HepG2 (cell line): ENCODE results near the gene RTEL1. TPM values are rescaled to one million over a fixed set of nuclear protein-coding genes. Genes with fewer than 3 reads are reported as not detected.

ENCODE experiments used
- ESRRA ChIP-seq: sonication (generic); formaldehyde crosslinking; IDR thresholded peaks from 2 replicates; pipeline ENCODE4 v1.5.1; 2020; ENCODE audit warnings: mild to moderate bottlenecking, low read depth, missing genetic modification reagents
- GATAD2A ChIP-seq: IDR thresholded peaks from 2 replicates; pipeline ENCODE4 v1.6.1; 2016
- HMGA1 ChIP-seq: sonication (generic); formaldehyde crosslinking; conservative IDR thresholded peaks from 2 replicates; pipeline ENCODE4 v1.4.0; 2020; ENCODE audit warnings: missing genetic modification reagents
- IRF2 ChIP-seq: IDR thresholded peaks from 2 replicates; pipeline ENCODE4 v1.6.1; 2018; ENCODE audit warnings: missing genetic modification reagents, missing compliant biosample characterization
- JDP2 ChIP-seq: sonication (generic); formaldehyde crosslinking; IDR thresholded peaks from 2 replicates; pipeline ENCODE4 v1.8.1; 2022; ENCODE audit warnings: missing genetic modification reagents, borderline replicate concordance
- SATB2 ChIP-seq: sonication (generic); formaldehyde crosslinking; IDR thresholded peaks from 2 replicates; pipeline ENCODE4 v1.5.0; 2020; ENCODE audit warnings: missing genetic modification reagents
- SOX6 ChIP-seq, 2 experiments: fragments of 450-650 bp in 1 of 2; sonication (generic) in 1 of 2; formaldehyde crosslinking in 1 of 2; IDR thresholded peaks; 2 replicates each; pipeline versions ENCODE4 v1.4.0 to v1.6.1; 2017 to 2020; ENCODE audit warnings: antibody characterized with exemption in 1 of 2, mild to moderate bottlenecking in 1 of 2, missing genetic modification reagents in 1 of 2
- ZFAT ChIP-seq: sonication (generic); formaldehyde crosslinking; conservative IDR thresholded peaks from 2 replicates; pipeline ENCODE4 v1.8.1; 2023; ENCODE audit warnings: missing genetic modification reagents, inconsistent platforms
- ZKSCAN5 ChIP-seq: sonication (generic); formaldehyde crosslinking; IDR thresholded peaks from 2 replicates; pipeline ENCODE4 v1.5.1; 2020; ENCODE audit warnings: mild to moderate bottlenecking, missing genetic modification reagents
- ZMAT3 ChIP-seq: sonication (generic); formaldehyde crosslinking; conservative IDR thresholded peaks from 2 replicates; pipeline ENCODE4 v1.7.0; 2021; ENCODE audit warnings: missing genetic modification reagents
- ZNF333 ChIP-seq: sonication (generic); formaldehyde crosslinking; IDR thresholded peaks from 2 replicates; pipeline ENCODE4 v1.4.0; 2020; ENCODE audit warnings: mild to moderate bottlenecking, missing genetic modification reagents, borderline replicate concordance
- ZNF343 ChIP-seq: sonication (generic); formaldehyde crosslinking; IDR thresholded peaks from 2 replicates; pipeline ENCODE4 v1.4.0; 2020; ENCODE audit warnings: mild to moderate bottlenecking, missing genetic modification reagents
- ZNF431 ChIP-seq: sonication (generic); formaldehyde crosslinking; IDR thresholded peaks from 2 replicates; pipeline ENCODE4 v1.9.0; 2022; ENCODE audit warnings: missing genetic modification reagents, low read depth, mild to moderate bottlenecking, borderline replicate concordance
- ZNF501 ChIP-seq: sonication (generic); formaldehyde crosslinking; IDR thresholded peaks from 2 replicates; pipeline ENCODE4 v1.5.1; 2020; ENCODE audit warnings: mild to moderate bottlenecking, moderate library complexity, missing genetic modification reagents
- ZNF530 ChIP-seq: sonication (generic); formaldehyde crosslinking; IDR thresholded peaks from 2 replicates; pipeline ENCODE4 v1.5.0; 2020; ENCODE audit warnings: low read depth, mild to moderate bottlenecking, missing genetic modification reagents
- ZNF562 ChIP-seq: sonication (generic); formaldehyde crosslinking; IDR thresholded peaks from 2 replicates; pipeline ENCODE4 v1.8.0; 2022; ENCODE audit warnings: missing genetic modification reagents, borderline replicate concordance
- ZNF7 ChIP-seq: IDR thresholded peaks from 2 replicates; pipeline ENCODE4 v1.6.1; 2016; ENCODE audit warnings: missing biosample characterization, missing genetic modification reagents
- polyA plus RNA-seq, 8 experiments: library from polyadenylated mRNA; depleted of rRNA in 3 of 8; stranded (reverse) in 7 of 8; unstranded in 1 of 8; fragments of >200 nt; fragmentation: Illumina TruSeq in 4 of 8; extraction: Trizol in 4 of 8; gene quantifications; 2 replicates each; pipeline versions ENCODE4 v1.2.1 to v1.2.3, GENCODE V29; 2011 to 2016; ENCODE audit warnings: low read depth in 4 of 8, missing spikeins in 1 of 8, mixed read lengths in 1 of 8; ENCODE audit not compliant: insufficient read depth in 1 of 8
- total RNA-seq, 5 experiments: library from RNA; depleted of rRNA; stranded (reverse); fragments of >200 nt; fragmentation: Illumina TruSeq; extraction: Trizol; gene quantifications; 2 replicates each; pipeline ENCODE4 v1.2.3, GENCODE V29; 2016; ENCODE audit warnings: low read depth in 1 of 5
- TF ChIP-seq, protein P1 (sequence below): sonication (generic); formaldehyde crosslinking; IDR thresholded peaks from 2 replicates; pipeline ENCODE4 v1.4.0; 2020; ENCODE audit warnings: missing genetic modification reagents, borderline replicate concordance
- TF ChIP-seq, protein P2 (sequence below): IDR thresholded peaks from 2 replicates; pipeline ENCODE4 v1.6.1; 2016; ENCODE audit warnings: missing genetic modification reagents, missing compliant biosample characterization
- TF ChIP-seq, protein P3 (sequence below): sonication (generic); formaldehyde crosslinking; IDR thresholded peaks from 2 replicates; pipeline ENCODE4 v1.5.0; 2020; ENCODE audit warnings: mild to moderate bottlenecking, missing genetic modification reagents, borderline replicate concordance
- TF ChIP-seq, protein P4 (sequence below): sonication (generic); formaldehyde crosslinking; IDR thresholded peaks from 2 replicates; pipeline ENCODE4 v1.9.0; 2021; ENCODE audit warnings: missing genetic modification reagents, mild to moderate bottlenecking, borderline replicate concordance

Gene RTEL1
- total and polyA plus RNA-seq, 2 of the 13 experiments (the other 11 are each of a cell fraction or from before 2014, with no cell fraction given) = 21.8 to 36.4 TPM

DNA sequence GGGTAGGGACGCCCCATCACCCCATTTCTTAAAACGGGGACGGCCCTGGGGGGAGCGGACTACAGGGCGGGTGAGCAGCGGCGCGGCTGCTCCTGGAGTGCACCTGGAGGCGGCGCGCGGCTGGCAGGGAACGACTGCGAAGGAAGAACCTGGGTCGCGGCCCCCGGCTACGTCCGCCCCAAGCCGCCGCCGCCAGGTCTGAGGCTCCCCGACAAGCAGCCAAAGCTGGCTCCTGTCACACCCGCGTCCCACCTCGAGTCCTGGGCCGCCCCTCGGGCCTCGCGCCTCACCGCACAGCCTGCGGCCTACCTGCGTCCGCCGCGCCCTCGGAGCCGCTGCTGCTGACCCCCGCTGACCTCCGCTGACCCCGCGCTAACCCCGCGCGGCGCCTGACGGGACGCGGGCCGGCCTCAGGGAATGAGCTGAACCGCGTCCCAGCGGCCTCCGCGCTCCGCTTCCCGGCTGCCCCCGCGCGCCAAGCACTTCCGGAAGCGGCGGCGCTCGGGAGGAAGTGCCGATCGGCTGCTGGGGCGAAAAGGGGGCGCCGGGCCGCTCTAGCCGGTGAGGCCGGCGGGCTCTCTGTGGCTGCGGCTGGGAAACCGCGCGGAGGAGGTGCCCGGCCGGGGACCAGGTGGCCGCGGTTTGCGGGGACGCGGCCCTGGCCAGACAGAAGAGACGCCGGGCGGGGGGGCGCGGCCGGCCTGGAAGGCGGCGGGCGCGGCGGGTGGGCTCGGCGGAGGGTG lies 49.6 kb downstream of the RTEL1 start, which contains the start of the genes ARFRP1 and ZGPAT (continued):
- TF ChIP-seq, protein P1, sequence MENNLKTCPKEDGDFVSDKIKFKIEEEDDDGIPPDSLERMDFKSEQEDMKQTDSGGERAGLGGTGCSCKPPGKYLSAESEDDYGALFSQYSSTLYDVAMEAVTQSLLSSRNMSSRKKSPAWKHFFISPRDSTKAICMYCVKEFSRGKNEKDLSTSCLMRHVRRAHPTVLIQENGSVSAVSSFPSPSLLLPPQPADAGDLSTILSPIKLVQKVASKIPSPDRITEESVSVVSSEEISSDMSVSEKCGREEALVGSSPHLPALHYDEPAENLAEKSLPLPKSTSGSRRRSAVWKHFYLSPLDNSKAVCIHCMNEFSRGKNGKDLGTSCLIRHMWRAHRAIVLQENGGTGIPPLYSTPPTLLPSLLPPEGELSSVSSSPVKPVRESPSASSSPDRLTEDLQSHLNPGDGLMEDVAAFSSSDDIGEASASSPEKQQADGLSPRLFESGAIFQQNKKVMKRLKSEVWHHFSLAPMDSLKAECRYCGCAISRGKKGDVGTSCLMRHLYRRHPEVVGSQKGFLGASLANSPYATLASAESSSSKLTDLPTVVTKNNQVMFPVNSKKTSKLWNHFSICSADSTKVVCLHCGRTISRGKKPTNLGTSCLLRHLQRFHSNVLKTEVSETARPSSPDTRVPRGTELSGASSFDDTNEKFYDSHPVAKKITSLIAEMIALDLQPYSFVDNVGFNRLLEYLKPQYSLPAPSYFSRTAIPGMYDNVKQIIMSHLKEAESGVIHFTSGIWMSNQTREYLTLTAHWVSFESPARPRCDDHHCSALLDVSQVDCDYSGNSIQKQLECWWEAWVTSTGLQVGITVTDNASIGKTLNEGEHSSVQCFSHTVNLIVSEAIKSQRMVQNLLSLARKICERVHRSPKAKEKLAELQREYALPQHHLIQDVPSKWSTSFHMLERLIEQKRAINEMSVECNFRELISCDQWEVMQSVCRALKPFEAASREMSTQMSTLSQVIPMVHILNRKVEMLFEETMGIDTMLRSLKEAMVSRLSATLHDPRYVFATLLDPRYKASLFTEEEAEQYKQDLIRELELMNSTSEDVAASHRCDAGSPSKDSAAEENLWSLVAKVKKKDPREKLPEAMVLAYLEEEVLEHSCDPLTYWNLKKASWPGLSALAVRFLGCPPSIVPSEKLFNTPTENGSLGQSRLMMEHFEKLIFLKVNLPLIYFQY = peak; percentile 84; the same call in 1 of the 2 replicates
- TF ChIP-seq, protein P2, sequence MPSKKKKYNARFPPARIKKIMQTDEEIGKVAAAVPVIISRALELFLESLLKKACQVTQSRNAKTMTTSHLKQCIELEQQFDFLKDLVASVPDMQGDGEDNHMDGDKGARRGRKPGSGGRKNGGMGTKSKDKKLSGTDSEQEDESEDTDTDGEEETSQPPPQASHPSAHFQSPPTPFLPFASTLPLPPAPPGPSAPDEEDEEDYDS (CRISPR knock-in tag) = peak; percentile 79
- TF ChIP-seq IRF2 (CRISPR knock-in tag) (peak; percentile 95; the same call in 1 of the 2 replicates), ZNF431 (CRISPR knock-in tag) (peak; percentile 94), ZMAT3 (CRISPR knock-in tag) (peak; percentile 97), GATAD2A (CRISPR knock-in tag) (no peak), ESRRA (CRISPR knock-in tag) (peak; percentile 96), ZNF7 (CRISPR knock-in tag) (no peak), ZKSCAN5 (CRISPR knock-in tag) (no peak), ZNF333 (CRISPR knock-in tag) (peak; percentile 61; the same call in 1 of the 2 replicates), ZNF530 (0 out of 2 replicates have a peak, but pooled peaks have one; percentile 87), ZNF501 (peak; percentile 94; the same call in 1 of the 2 replicates), ZNF562 (CRISPR knock-in tag) (no peak; the same call in 1 of the 2 replicates), JDP2 (CRISPR knock-in tag) (peak; percentile 82; the same call in 1 of the 2 replicates), HMGA1 (CRISPR knock-in tag) (no peak), ZNF343 (CRISPR knock-in tag) (no peak), ZFAT (CRISPR knock-in tag) (peak; percentile 86; the same call in 1 of the 2 replicates), SOX6 (IDR thresholded peaks at IDR 0.05) (no peak), SOX6 (CRISPR knock-in tag; IDR thresholded peaks at IDR 0.05) (no peak), SATB2 (CRISPR knock-in tag) (peak; percentile 85; the same call in 1 of the 2 replicates)
- TF ChIP-seq, protein P3, sequence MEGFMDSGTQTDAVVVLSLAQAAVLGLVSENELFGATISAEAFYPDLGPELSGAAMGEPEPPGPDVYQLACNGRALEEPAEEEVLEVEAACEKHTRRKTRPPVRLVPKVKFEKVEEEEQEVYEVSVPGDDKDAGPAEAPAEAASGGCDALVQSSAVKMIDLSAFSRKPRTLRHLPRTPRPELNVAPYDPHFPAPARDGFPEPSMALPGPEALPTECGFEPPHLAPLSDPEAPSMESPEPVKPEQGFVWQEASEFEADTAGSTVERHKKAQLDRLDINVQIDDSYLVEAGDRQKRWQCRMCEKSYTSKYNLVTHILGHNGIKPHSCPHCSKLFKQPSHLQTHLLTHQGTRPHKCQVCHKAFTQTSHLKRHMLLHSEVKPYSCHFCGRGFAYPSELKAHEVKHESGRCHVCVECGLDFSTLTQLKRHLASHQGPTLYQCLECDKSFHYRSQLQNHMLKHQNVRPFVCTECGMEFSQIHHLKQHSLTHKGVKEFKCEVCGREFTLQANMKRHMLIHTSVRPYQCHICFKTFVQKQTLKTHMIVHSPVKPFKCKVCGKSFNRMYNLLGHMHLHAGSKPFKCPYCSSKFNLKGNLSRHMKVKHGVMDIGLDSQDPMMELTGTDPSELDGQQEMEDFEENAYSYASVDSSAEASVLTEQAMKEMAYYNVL (CRISPR knock-in tag) = peak; percentile 69
- TF ChIP-seq, protein P4, sequence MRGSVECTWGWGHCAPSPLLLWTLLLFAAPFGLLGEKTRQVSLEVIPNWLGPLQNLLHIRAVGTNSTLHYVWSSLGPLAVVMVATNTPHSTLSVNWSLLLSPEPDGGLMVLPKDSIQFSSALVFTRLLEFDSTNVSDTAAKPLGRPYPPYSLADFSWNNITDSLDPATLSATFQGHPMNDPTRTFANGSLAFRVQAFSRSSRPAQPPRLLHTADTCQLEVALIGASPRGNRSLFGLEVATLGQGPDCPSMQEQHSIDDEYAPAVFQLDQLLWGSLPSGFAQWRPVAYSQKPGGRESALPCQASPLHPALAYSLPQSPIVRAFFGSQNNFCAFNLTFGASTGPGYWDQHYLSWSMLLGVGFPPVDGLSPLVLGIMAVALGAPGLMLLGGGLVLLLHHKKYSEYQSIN (CRISPR knock-in tag) = no peak
